H1 (cell line): ENCODE measurements around the gene FBXO17. TPM values are rescaled to one million over a fixed set of nuclear protein-coding genes. Genes with fewer than 3 reads are reported as not detected.

Experiments
- ASH2L ChIP-seq: fragments of 200-600, 300-600 bp; sonication (generic); IDR thresholded peaks from one replicate; pipeline ENCODE4 v1.7.1; 2017; ENCODE audit warnings: low read length
- BACH1 ChIP-seq: IDR thresholded peaks from 2 replicates; pipeline ENCODE4 v1.6.1; 2012; ENCODE audit warnings: low read length, improper control_type of control experiment
- BCL11A ChIP-seq, 2 experiments: IDR thresholded peaks; one replicate each; pipeline ENCODE4 v1.6.1; 2011; ENCODE audit warnings: low read depth in 2 of 2, low read length in 2 of 2, mild to moderate bottlenecking in 2 of 2
- FOSL1 ChIP-seq: IDR thresholded peaks from 2 replicates; pipeline ENCODE4 v1.6.1; 2011; ENCODE audit warnings: mild to moderate bottlenecking, low read depth, low read length, moderate library complexity; ENCODE audit not compliant: insufficient read depth
- POLR2A ChIP-seq, 2 experiments: IDR thresholded peaks; 1 replicate in 1 of 2; 2 replicates in 1 of 2; pipeline ENCODE4 v1.6.1; 2011; ENCODE audit warnings: low read depth in 2 of 2, low read length in 2 of 2, mild to moderate bottlenecking in 2 of 2; ENCODE audit errors: control extremely low read depth in 1 of 2
- RFX5 ChIP-seq: IDR thresholded peaks from 2 replicates; pipeline ENCODE4 v1.6.1; 2011; ENCODE audit warnings: low read depth, low read length, improper control_type of control experiment, borderline replicate concordance
- SIN3A ChIP-seq, 2 experiments: IDR thresholded peaks in 1 of 2; conservative IDR thresholded peaks in 1 of 2; 2 replicates each; pipeline ENCODE4 v1.6.1; 2011 to 2012; ENCODE audit warnings: low read length in 2 of 2, improper control_type of control experiment in 1 of 2, low read depth in 1 of 2, mild to moderate bottlenecking in 1 of 2
- SIX5 ChIP-seq: IDR thresholded peaks from 2 replicates; pipeline ENCODE4 v1.6.1; 2011; ENCODE audit warnings: mild to moderate bottlenecking, low read depth, low read length
- SP1 ChIP-seq: IDR thresholded peaks from 2 replicates; pipeline ENCODE4 v1.6.1; 2011; ENCODE audit warnings: low read depth, low read length
- SP2 ChIP-seq: IDR thresholded peaks from 2 replicates; pipeline ENCODE4 v1.6.1; 2012; ENCODE audit warnings: mild to moderate bottlenecking, low read length, inconsistent platforms
- SP4 ChIP-seq: IDR thresholded peaks from 2 replicates; pipeline ENCODE4 v1.6.1; 2012; ENCODE audit warnings: low read length, inconsistent platforms
- TAF7 ChIP-seq: optimal IDR thresholded peaks from 2 replicates; pipeline ENCODE3; 2011; ENCODE audit warnings: low read depth, mild to moderate bottlenecking, inconsistent platforms, low read length, moderate library complexity, borderline replicate concordance
- polyA plus RNA-seq, 7 experiments: library from polyadenylated mRNA; depleted of rRNA in 3 of 7; stranded (reverse) in 5 of 7; unstranded in 2 of 7; fragments of >200 nt in 5 of 7; fragments of 200-250 nt in 2 of 7; gene quantifications; 1 replicate in 5 of 7; 2 replicates in 1 of 7; 4 replicates in 1 of 7; pipeline versions ENCODE4 v1.2.1 to v1.2.3, GENCODE V29; 2011 to 2013; ENCODE audit warnings: missing spikeins in 2 of 7, mixed read lengths in 2 of 7
- total RNA-seq: library from RNA; stranded (reverse); fragmentation: NEBNext Ultra II Directional; extraction: Animal tissue kit (Norgen Biotek cat#: 25700); gene quantifications from 2 replicates; pipeline ENCODE4 v1.2.1, GENCODE V29; 2021
- TF ChIP-seq, protein P1 (sequence below): IDR thresholded peaks from 2 replicates; pipeline ENCODE4 v1.6.1; 2012; ENCODE audit warnings: inconsistent platforms
- TF ChIP-seq, protein P2 (sequence below): IDR thresholded peaks from 2 replicates; pipeline ENCODE4 v1.6.1; 2011; ENCODE audit warnings: low read length, improper control_type of control experiment
- TF ChIP-seq, protein P3 (sequence below): IDR thresholded peaks from 2 replicates; pipeline ENCODE4 v1.6.1; 2011; ENCODE audit warnings: low read depth, mild to moderate bottlenecking, low read length; ENCODE audit not compliant: insufficient read depth
- TF ChIP-seq, protein P4 (sequence below): IDR thresholded peaks from 2 replicates; pipeline ENCODE4 v1.6.1; 2012; ENCODE audit warnings: low read length, inconsistent platforms
- TF ChIP-seq, protein P5 (sequence below), 3 experiments: IDR thresholded peaks; 1 replicate in 2 of 3; 2 replicates in 1 of 3; pipeline versions ENCODE4 v1.5.1 to v1.6.1; 2011; ENCODE audit warnings: low read length in 3 of 3, mild to moderate bottlenecking in 3 of 3, inconsistent platforms in 2 of 3, low read depth in 1 of 3, moderate library complexity in 1 of 3; ENCODE audit not compliant: insufficient read depth in 1 of 3; ENCODE audit errors: control extremely low read depth in 1 of 3

Gene FBXO17
- total and polyA plus RNA-seq, 2 of the 8 experiments (the other 6 are each of a cell fraction or from before 2014, with no cell fraction given), result 11.7 to 15.3 TPM

- TF ChIP-seq RFX5 (no peak), BCL11A (IDR thresholded peaks at IDR 0.05; ENCODE audit: low read depth in 2 of 2, low read length in 2 of 2) (no peak), FOSL1 (no peak), BACH1 (0 out of 2 replicates have a peak, but pooled peaks have one; percentile 18), SP4 (peak; percentile 43; the same call in 1 of the 2 replicates), SIN3A (conservative IDR thresholded peaks at IDR 0.05 in 1 of 2, IDR thresholded peaks at IDR 0.05 in 1 of 2; ENCODE audit: low read depth in 1 of 2, low read length in 2 of 2) (peak; percentile 77 to 96; a peak in 2 of 4 replicates), TAF7 (peak; percentile 40), SIX5 (peak; percentile 92), SP1 (peak; percentile 96), ASH2L (no peak), POLR2A (IDR thresholded peaks at IDR 0.05; ENCODE audit: control extremely low read depth in 1 of 2, low read depth in 2 of 2, low read length in 2 of 2) (peak in 1 of 2 experiments; percentile 81; a peak in 2 of 3 replicates), SP2 (peak; percentile 53; the same call in 1 of the 2 replicates)
- TF ChIP-seq, protein P1, sequence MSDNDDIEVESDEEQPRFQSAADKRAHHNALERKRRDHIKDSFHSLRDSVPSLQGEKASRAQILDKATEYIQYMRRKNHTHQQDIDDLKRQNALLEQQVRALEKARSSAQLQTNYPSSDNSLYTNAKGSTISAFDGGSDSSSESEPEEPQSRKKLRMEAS, result peak; percentile 57; the same call in 1 of the 2 replicates
- TF ChIP-seq, protein P2, sequence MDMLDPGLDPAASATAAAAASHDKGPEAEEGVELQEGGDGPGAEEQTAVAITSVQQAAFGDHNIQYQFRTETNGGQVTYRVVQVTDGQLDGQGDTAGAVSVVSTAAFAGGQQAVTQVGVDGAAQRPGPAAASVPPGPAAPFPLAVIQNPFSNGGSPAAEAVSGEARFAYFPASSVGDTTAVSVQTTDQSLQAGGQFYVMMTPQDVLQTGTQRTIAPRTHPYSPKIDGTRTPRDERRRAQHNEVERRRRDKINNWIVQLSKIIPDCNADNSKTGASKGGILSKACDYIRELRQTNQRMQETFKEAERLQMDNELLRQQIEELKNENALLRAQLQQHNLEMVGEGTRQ, result peak; percentile 52
- TF ChIP-seq, protein P3, sequence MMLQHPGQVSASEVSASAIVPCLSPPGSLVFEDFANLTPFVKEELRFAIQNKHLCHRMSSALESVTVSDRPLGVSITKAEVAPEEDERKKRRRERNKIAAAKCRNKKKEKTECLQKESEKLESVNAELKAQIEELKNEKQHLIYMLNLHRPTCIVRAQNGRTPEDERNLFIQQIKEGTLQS, result peak; percentile 76
- TF ChIP-seq, protein P4, sequence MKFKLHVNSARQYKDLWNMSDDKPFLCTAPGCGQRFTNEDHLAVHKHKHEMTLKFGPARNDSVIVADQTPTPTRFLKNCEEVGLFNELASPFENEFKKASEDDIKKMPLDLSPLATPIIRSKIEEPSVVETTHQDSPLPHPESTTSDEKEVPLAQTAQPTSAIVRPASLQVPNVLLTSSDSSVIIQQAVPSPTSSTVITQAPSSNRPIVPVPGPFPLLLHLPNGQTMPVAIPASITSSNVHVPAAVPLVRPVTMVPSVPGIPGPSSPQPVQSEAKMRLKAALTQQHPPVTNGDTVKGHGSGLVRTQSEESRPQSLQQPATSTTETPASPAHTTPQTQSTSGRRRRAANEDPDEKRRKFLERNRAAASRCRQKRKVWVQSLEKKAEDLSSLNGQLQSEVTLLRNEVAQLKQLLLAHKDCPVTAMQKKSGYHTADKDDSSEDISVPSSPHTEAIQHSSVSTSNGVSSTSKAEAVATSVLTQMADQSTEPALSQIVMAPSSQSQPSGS, result peak; percentile 43; the same call in 1 of the 2 replicates
- TF ChIP-seq, protein P5, sequence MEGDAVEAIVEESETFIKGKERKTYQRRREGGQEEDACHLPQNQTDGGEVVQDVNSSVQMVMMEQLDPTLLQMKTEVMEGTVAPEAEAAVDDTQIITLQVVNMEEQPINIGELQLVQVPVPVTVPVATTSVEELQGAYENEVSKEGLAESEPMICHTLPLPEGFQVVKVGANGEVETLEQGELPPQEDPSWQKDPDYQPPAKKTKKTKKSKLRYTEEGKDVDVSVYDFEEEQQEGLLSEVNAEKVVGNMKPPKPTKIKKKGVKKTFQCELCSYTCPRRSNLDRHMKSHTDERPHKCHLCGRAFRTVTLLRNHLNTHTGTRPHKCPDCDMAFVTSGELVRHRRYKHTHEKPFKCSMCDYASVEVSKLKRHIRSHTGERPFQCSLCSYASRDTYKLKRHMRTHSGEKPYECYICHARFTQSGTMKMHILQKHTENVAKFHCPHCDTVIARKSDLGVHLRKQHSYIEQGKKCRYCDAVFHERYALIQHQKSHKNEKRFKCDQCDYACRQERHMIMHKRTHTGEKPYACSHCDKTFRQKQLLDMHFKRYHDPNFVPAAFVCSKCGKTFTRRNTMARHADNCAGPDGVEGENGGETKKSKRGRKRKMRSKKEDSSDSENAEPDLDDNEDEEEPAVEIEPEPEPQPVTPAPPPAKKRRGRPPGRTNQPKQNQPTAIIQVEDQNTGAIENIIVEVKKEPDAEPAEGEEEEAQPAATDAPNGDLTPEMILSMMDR (IDR thresholded peaks at IDR 0.05; ENCODE audit: control extremely low read depth in 1 of 3, insufficient read depth in 1 of 3, low read depth in 1 of 3, low read length in 3 of 3), result peak in 1 of 3 experiments; percentile 1; a peak in 1 of 4 replicates
These were observed 75.9 kb downstream of the FBXO17 start, which contains the start of the genes NFKBIB and SIRT2 (continued) for GRCh38 chr19:38899447-38900201.
